RWPE2 (cell line): Measurements from ENCODE around the gene GLB1L3.
A peak's percentile ranks its signal among the peaks of the same experiment; 100 is the strongest.

Experiments
- ATAC-seq: fragments of 200-7000 bp; cut with Tn5 transposase; 3 replicates; pipeline ENCODE4 v1.9.1; 2021; ENCODE audit warnings: low read depth
- DNase-seq: peaks from one replicate; pipeline ENCODE4 v3.0.0-alpha.2; 2020; ENCODE audit warnings: low spot score
- H3K27ac ChIP-seq: fragments of 450-650 bp; 2 replicates; pipeline ENCODE4 v1.5.1; 2017; ENCODE audit warnings: mild to moderate bottlenecking; ENCODE audit not compliant: poor library complexity, severe bottlenecking
- H3K27me3 ChIP-seq: fragments of 250-450 bp; sonication (Bioruptor Pico); 2 replicates; pipeline ENCODE4 v1.5.1; 2021; ENCODE audit warnings: mild to moderate bottlenecking, moderate library complexity; ENCODE audit not compliant: insufficient read depth, poor library complexity, severe bottlenecking
- H3K36me3 ChIP-seq: fragments of 250-450 bp; sonication (Bioruptor Pico); 2 replicates; pipeline ENCODE4 v1.5.1; 2020; ENCODE audit warnings: low read depth, mild to moderate bottlenecking, moderate library complexity
- H3K4me1 ChIP-seq: fragments of 250-450 bp; sonication (Bioruptor Pico); 2 replicates; pipeline ENCODE4 v1.5.1; 2021; ENCODE audit warnings: mild to moderate bottlenecking, moderate library complexity; ENCODE audit not compliant: insufficient read depth, poor library complexity, severe bottlenecking
- H3K4me3 ChIP-seq: fragments of 250-450 bp; sonication (Bioruptor Pico); 2 replicates; pipeline ENCODE4 v1.5.1; 2021; ENCODE audit warnings: mild to moderate bottlenecking, moderate library complexity; ENCODE audit not compliant: severe bottlenecking
- H3K9me3 ChIP-seq: fragments of 250-450 bp; sonication (Bioruptor Pico); 2 replicates; pipeline ENCODE4 v1.5.1; 2021; ENCODE audit warnings: mild to moderate bottlenecking, moderate library complexity; ENCODE audit not compliant: severe bottlenecking
- CTCF ChIP-seq: fragments of 450-650 bp; IDR thresholded peaks from one replicate; pipeline ENCODE4 v1.5.1; 2017; ENCODE audit warnings: mild to moderate bottlenecking, moderate library complexity; ENCODE audit not compliant: poor library complexity, severe bottlenecking

Gene GLB1L3

GRCh38 chr11:134337051-134337450 is 60.9 kb downstream of the GLB1L3 start:
- DNase-seq (no peak), ATAC-seq (no peak)
- Histone ChIP-seq H3K27me3 (peaks cover 12% of the 10 kb centered on the region), H3K36me3 (no peaks in the 10 kb centered on the region), H3K4me1 (no peaks in the 10 kb centered on the region), H3K27ac (no peak overlapping the region), H3K4me3 (no peak overlapping the region), H3K9me3 (no peaks in the 10 kb centered on the region)
- TF ChIP-seq CTCF, result no peak

GRCh38 chr11:134338068-134338467 is 61.9 kb downstream of the GLB1L3 start:
- H3K4me1 ChIP-seq, result no peaks in the 10 kb centered on the region
- no peak overlapping the region for H3K27ac ChIP-seq
- H3K9me3 ChIP-seq, result no peaks in the 10 kb centered on the region
- TF ChIP-seq CTCF, result no peak
- peaks cover 2% of the 10 kb centered on the region for H3K27me3 ChIP-seq
- no peak for ATAC-seq
- H3K36me3 ChIP-seq, result no peaks in the 10 kb centered on the region
- DNase-seq, result no peak
- H3K4me3 ChIP-seq, result no peak overlapping the region

- Histone ChIP-seq H3K27me3 (no peaks in the 10 kb centered on the region), H3K4me3 (no peak overlapping the region), H3K9me3 (no peaks in the 10 kb centered on the region), H3K27ac (no peak overlapping the region), H3K4me1 (no peaks in the 10 kb centered on the region), H3K36me3 (no peaks in the 10 kb centered on the region)
- no peak for ATAC-seq
- no peak for TF ChIP-seq CTCF
- DNase-seq, result no peak
These were observed 62.5 kb downstream of the GLB1L3 start for GRCh38 chr11:134338654-134339053.

GRCh38 chr11:134339756-134340155 is 63.6 kb downstream of the GLB1L3 start:
- no peaks in the 10 kb centered on the region for H3K4me1 ChIP-seq
- H3K27me3 ChIP-seq, result no peaks in the 10 kb centered on the region
- DNase-seq (no peak), ATAC-seq (peak; percentile 74)
- H3K36me3 ChIP-seq, result no peaks in the 10 kb centered on the region
- no peak overlapping the region for H3K27ac ChIP-seq
- no peak overlapping the region for H3K4me3 ChIP-seq
- H3K9me3 ChIP-seq, result no peaks in the 10 kb centered on the region
- no peak for TF ChIP-seq CTCF

- Histone ChIP-seq H3K27me3 (no peaks in the 10 kb centered on the region), H3K4me1 (no peaks in the 10 kb centered on the region), H3K4me3 (no peak overlapping the region), H3K27ac (no peak overlapping the region), H3K9me3 (no peaks in the 10 kb centered on the region), H3K36me3 (no peaks in the 10 kb centered on the region)
- no peak for TF ChIP-seq CTCF
- no peak for ATAC-seq
- no peak for DNase-seq
These were observed 64.3 kb downstream of the GLB1L3 start for GRCh38 chr11:134340354-134340964.
